Ovary (tissue), 3 donors: ENCODE data around the gene MKNK1.

Experiments
- POLR2A ChIP-seq: fragments of 450-650 bp; IDR thresholded peaks from one replicate; pipeline ENCODE4 v1.6.1; 2017; ENCODE audit warnings: antibody characterized with exemption, mild to moderate bottlenecking, moderate library complexity
- TF ChIP-seq, protein P1 (sequence below), 3 donors: fragments of 450-650 bp in 2 of 3; fragments of 200-600 bp in 1 of 3; IDR thresholded peaks; one replicate each; pipeline versions ENCODE4 v1.5.1 to v1.8.0; 2016 to 2022; ENCODE audit warnings: antibody characterized with exemption in 3 of 3, mild to moderate bottlenecking in 1 of 3
- donor health status: DM: no; HTN: no; CAD: no.

GRCh38 chr1:46643368-46643775 lies 39.3 kb upstream of the MKNK1 start:
- TF ChIP-seq, protein P1, sequence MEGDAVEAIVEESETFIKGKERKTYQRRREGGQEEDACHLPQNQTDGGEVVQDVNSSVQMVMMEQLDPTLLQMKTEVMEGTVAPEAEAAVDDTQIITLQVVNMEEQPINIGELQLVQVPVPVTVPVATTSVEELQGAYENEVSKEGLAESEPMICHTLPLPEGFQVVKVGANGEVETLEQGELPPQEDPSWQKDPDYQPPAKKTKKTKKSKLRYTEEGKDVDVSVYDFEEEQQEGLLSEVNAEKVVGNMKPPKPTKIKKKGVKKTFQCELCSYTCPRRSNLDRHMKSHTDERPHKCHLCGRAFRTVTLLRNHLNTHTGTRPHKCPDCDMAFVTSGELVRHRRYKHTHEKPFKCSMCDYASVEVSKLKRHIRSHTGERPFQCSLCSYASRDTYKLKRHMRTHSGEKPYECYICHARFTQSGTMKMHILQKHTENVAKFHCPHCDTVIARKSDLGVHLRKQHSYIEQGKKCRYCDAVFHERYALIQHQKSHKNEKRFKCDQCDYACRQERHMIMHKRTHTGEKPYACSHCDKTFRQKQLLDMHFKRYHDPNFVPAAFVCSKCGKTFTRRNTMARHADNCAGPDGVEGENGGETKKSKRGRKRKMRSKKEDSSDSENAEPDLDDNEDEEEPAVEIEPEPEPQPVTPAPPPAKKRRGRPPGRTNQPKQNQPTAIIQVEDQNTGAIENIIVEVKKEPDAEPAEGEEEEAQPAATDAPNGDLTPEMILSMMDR (IDR thresholded peaks at IDR 0.05) = no peak
- TF ChIP-seq POLR2A = no peak
